Neural cell (in vitro differentiated cells): ENCODE data around the gene GPC3.

Experiments used
- EP300 ChIP-seq: fragments of 450-650 bp; conservative IDR thresholded peaks from 2 replicates; pipeline ENCODE4 v1.6.1; 2014; ENCODE audit warnings: antibody characterized with exemption, mild to moderate bottlenecking, moderate library complexity; ENCODE audit not compliant: poor library complexity, severe bottlenecking
- EZH2 ChIP-seq: fragments of 200-600, 300-800 bp; shearing (Covaris generic), sonication (generic); IDR thresholded peaks from 2 replicates; pipeline ENCODE4 v1.6.1; 2014; ENCODE audit warnings: antibody characterized with exemption, low read length, borderline replicate concordance, mild to moderate bottlenecking; ENCODE audit not compliant: insufficient read depth, poor library complexity, severe bottlenecking
- MXI1 ChIP-seq: fragments of 450-650 bp; conservative IDR thresholded peaks from 2 replicates; pipeline ENCODE4 v1.6.1; 2014; ENCODE audit warnings: antibody characterized with exemption, mild to moderate bottlenecking; ENCODE audit not compliant: poor library complexity, severe bottlenecking
- POLR2AphosphoS5 ChIP-seq: IDR thresholded peaks from 2 replicates; pipeline ENCODE4 v1.6.1; 2012
- RAD21 ChIP-seq: fragments of 450-650 bp; conservative IDR thresholded peaks from 2 replicates; pipeline ENCODE4 v1.6.1; 2014; ENCODE audit warnings: antibody characterized with exemption, mild to moderate bottlenecking, moderate library complexity
- SMC3 ChIP-seq: fragments of 450-650 bp; conservative IDR thresholded peaks from 2 replicates; pipeline ENCODE4 v1.6.1; 2014; ENCODE audit warnings: antibody characterized with exemption, mild to moderate bottlenecking, moderate library complexity; ENCODE audit not compliant: poor library complexity
- TAF1 ChIP-seq: IDR thresholded peaks from 2 replicates; pipeline ENCODE4 v1.6.1; 2012; ENCODE audit warnings: low read depth
- TF ChIP-seq, protein P1 (sequence below): fragments of 450-650 bp; IDR thresholded peaks from 2 replicates; pipeline ENCODE4 v1.5.1; 2014; ENCODE audit warnings: antibody characterized with exemption, mild to moderate bottlenecking, moderate library complexity; ENCODE audit not compliant: poor library complexity, severe bottlenecking
- TF ChIP-seq, protein P2 (sequence below): IDR thresholded peaks from 2 replicates; pipeline ENCODE4 v1.6.1; 2012; ENCODE audit warnings: borderline replicate concordance

- TF ChIP-seq, protein P1, sequence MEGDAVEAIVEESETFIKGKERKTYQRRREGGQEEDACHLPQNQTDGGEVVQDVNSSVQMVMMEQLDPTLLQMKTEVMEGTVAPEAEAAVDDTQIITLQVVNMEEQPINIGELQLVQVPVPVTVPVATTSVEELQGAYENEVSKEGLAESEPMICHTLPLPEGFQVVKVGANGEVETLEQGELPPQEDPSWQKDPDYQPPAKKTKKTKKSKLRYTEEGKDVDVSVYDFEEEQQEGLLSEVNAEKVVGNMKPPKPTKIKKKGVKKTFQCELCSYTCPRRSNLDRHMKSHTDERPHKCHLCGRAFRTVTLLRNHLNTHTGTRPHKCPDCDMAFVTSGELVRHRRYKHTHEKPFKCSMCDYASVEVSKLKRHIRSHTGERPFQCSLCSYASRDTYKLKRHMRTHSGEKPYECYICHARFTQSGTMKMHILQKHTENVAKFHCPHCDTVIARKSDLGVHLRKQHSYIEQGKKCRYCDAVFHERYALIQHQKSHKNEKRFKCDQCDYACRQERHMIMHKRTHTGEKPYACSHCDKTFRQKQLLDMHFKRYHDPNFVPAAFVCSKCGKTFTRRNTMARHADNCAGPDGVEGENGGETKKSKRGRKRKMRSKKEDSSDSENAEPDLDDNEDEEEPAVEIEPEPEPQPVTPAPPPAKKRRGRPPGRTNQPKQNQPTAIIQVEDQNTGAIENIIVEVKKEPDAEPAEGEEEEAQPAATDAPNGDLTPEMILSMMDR, result no peak
- TF ChIP-seq EZH2, result no peak
- no peak for TF ChIP-seq POLR2AphosphoS5
- no peak for TF ChIP-seq RAD21
- TF ChIP-seq, protein P2, sequence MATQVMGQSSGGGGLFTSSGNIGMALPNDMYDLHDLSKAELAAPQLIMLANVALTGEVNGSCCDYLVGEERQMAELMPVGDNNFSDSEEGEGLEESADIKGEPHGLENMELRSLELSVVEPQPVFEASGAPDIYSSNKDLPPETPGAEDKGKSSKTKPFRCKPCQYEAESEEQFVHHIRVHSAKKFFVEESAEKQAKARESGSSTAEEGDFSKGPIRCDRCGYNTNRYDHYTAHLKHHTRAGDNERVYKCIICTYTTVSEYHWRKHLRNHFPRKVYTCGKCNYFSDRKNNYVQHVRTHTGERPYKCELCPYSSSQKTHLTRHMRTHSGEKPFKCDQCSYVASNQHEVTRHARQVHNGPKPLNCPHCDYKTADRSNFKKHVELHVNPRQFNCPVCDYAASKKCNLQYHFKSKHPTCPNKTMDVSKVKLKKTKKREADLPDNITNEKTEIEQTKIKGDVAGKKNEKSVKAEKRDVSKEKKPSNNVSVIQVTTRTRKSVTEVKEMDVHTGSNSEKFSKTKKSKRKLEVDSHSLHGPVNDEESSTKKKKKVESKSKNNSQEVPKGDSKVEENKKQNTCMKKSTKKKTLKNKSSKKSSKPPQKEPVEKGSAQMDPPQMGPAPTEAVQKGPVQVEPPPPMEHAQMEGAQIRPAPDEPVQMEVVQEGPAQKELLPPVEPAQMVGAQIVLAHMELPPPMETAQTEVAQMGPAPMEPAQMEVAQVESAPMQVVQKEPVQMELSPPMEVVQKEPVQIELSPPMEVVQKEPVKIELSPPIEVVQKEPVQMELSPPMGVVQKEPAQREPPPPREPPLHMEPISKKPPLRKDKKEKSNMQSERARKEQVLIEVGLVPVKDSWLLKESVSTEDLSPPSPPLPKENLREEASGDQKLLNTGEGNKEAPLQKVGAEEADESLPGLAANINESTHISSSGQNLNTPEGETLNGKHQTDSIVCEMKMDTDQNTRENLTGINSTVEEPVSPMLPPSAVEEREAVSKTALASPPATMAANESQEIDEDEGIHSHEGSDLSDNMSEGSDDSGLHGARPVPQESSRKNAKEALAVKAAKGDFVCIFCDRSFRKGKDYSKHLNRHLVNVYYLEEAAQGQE, result no peak
- no peak for TF ChIP-seq EP300
- no peak for TF ChIP-seq MXI1
- no peak for TF ChIP-seq TAF1
- TF ChIP-seq SMC3, result no peak
Observed at GRCh38 chrX:133786382-133786781, 199.0 kb downstream of the GPC3 start.
